Stimulated activated CD4-positive, alpha-beta T cell treated with anti-CD3 and anti-CD28 coated beads, Interleukin-1b, Interleukin-23, amount 100 ng/mL, for 24 hours (primary cell): ENCODE data around the gene CALML4.

Source experiments
- DNase-seq, 4 experiments: peaks; one replicate each; pipeline ENCODE4 v3.0.0-alpha.2; 2020; ENCODE audit warnings: low read depth in 4 of 4, low spot score in 1 of 4

Gene CALML4

DNA sequence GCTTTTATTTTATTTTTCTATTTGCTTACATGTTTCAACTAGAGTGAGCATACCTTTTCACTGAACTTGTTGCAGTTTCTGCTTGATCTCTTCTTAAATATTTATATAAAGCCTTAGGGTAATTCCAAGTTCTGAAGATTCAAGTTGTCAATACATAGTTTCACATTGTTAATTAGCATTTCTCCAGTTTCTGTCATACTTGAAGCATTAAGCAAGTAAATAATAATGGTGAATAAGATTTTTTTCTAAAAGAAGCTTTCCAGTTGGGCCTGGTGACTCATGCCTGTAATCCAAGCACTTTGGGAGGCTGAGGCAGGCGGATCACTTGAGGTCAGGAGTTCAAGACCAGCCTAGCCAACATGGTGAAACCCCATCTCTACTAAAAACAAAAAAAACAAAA lies 53.9 kb downstream of the CALML4 start:
- no peak for DNase-seq

DNA sequence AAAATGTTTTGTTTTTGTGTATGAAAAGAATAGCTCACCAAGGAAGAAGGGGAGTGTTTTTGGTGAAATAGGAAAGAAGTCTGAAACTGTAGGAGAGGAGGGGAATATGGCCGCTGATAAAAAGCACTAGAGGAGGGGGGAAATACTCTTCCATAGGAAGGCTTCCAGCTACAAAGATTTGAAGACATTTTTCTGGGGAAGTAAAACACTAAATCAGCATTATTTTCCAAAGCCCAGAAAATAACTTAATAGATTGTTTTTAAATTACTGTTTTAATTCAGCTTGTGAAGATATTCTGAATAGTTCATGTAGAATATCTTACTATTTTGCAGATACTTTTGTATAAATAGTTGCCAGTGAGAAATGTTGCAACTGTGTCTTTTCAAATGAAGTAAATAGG lies 54.9 kb downstream of the CALML4 start:
- no peak for DNase-seq

DNA sequence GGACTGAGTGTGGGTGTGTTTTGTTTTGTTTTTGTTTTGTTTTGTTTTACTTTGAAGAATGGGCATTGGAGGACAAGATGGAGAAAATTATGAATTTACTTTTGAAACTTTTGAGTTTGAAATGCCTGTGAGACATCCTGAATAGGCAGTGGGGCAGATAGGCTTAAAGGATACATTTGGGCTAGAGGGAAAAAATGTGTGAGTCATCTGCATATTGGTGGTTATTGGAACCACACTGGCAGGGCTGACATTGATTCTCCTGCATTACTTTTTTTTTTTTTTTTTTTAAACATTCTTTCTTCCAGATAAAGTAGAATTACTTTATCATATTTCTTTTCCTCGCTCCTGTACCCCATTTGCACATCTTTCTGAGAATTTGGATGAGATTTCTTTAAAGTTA lies 56.1 kb downstream of the CALML4 start:
- DNase-seq, result no peak

DNA sequence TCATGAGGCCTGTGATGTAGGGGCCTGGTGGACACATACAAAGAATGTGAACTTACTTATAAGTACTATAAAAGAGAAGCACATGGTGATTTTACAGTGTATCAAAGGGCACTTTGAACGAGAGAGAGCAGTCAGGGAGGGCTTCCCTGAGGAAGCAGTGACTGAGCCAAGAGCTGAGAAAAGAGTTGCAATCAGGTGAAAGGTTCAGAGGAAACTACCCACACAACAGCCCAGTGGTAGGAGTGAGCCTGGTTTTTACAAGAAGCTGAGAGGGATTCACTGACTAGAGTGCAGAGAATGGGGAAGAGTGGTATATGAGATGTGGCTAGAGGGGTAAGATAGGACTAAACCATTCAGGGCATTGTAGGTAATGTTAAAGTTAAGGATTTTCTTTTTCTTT lies 57.1 kb downstream of the CALML4 start:
- no peak for DNase-seq

DNA sequence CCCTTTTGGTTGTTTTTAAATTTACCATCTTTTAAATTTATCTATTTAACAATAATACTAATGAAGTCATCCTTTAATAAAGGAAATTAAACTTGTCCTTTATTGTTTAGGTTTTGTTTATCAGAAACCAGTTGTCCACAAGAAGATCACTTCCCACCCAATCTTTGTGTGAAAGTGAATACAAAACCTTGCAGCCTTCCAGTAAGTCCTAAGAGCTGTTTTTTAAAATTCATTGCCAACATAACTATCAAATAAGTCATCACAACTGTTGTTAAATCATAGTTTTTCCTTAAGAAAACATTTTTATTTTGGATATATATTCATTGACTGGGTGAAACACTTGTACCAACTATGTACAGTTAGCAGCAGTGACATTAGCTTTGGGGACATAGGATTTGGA lies 59.4 kb downstream of the CALML4 start:
- DNase-seq, result no peak

DNA sequence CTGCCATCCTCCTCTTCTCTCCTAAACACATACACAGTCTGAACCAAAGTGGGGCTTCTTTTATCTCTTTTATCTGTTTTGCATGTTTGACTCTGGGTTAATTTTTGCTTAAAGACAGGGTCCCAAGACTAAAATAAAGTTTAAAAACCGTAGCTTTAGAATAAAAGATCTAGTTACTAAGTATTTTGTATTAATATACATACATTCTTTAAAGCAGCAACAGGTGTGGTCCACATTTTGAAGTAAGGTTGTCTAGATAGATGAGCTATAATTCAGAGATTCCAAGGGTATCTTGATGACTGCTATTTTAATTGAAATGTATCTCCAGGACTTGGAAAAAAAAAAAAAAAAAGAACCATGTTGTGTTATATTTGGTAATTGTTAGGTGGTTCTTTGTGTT lies 61.3 kb downstream of the CALML4 start:
- DNase-seq, result no peak

DNA sequence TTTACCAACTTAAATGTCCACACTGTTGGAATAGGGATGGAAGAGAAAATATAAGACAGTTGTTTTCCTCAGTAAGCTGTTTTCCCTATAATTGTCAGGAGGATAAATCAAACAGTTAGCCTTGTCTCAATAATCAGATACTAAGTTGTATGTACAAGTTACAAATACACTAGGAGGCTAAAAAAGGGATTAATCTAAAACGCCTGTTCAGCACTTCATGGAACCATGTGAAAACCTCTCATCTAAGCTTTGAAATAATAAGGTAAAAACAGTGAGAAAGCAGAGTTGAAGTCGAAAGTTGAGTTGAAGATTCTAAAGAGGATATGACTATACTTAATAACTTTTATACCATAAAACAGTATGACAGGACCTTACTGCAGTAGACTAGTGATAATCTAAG lies 62.0 kb downstream of the CALML4 start:
- DNase-seq, result no peak
